ENCODE results near the gene SMIM5. TPM values are rescaled to one million over a fixed set of nuclear protein-coding genes. Genes with fewer than 3 reads are reported as not detected.

The SMIM5 gene
- total and polyA plus RNA-seq, 2 of the 13 experiments (the other 11 are each of a cell fraction or from before 2014, with no cell fraction given) = not detected

- TF ChIP-seq ATM (IDR thresholded peaks at IDR 0.05; ENCODE audit: borderline replicate concordance) (no peak), ZNF142 (CRISPR knock-in tag; IDR thresholded peaks at IDR 0.05) (0 out of 2 replicates have a peak, but pooled peaks have one; percentile 31), ZSCAN21 (CRISPR knock-in tag; IDR thresholded peaks at IDR 0.05; ENCODE audit: borderline replicate concordance) (no peak; the same call in 1 of the 2 replicates), ZNF382 (CRISPR knock-in tag; IDR thresholded peaks at IDR 0.05; ENCODE audit: borderline replicate concordance) (no peak), ATF7 (IDR thresholded peaks at IDR 0.05) (no peak), ATF7 (CRISPR knock-in tag; IDR thresholded peaks at IDR 0.05) (peak; percentile 49; the same call in 1 of the 2 replicates), ELF1 (CRISPR knock-in tag; IDR thresholded peaks at IDR 0.05) (0 out of 2 replicates have a peak, but pooled peaks have one; percentile 3), ZBTB39 (CRISPR knock-in tag; IDR thresholded peaks at IDR 0.05) (no peak), POGZ (CRISPR knock-in tag; IDR thresholded peaks at IDR 0.05) (no peak), NR2F6 (IDR thresholded peaks at IDR 0.05) (no peak), NR2F6 (CRISPR knock-in tag; IDR thresholded peaks at IDR 0.05) (no peak), ZNF34 (CRISPR knock-in tag; IDR thresholded peaks at IDR 0.05; ENCODE audit: borderline replicate concordance) (no peak), DMTF1 (CRISPR knock-in tag; IDR thresholded peaks at IDR 0.05) (no peak), TSC22D2 (CRISPR knock-in tag; IDR thresholded peaks at IDR 0.05; ENCODE audit: borderline replicate concordance) (no peak), MIXL1 (CRISPR knock-in tag; IDR thresholded peaks at IDR 0.05) (no peak), SOX6 (IDR thresholded peaks at IDR 0.05) (no peak), SOX6 (CRISPR knock-in tag; IDR thresholded peaks at IDR 0.05) (no peak; the same call in 1 of the 2 replicates), ZNF773 (CRISPR knock-in tag; IDR thresholded peaks at IDR 0.05; ENCODE audit: borderline replicate concordance) (no peak), SRF (IDR thresholded peaks at IDR 0.05; ENCODE audit: low read depth, low read length) (no peak)
Measured at GRCh38 chr17:75589919-75590303, 43.3 kb upstream of the SMIM5 start (continued).

All from HepG2 (cell line).